ENCODE results near the gene PGPEP1.
A peak's percentile ranks its signal among the peaks of the same experiment; 100 is the strongest.

Gene PGPEP1, protein sequence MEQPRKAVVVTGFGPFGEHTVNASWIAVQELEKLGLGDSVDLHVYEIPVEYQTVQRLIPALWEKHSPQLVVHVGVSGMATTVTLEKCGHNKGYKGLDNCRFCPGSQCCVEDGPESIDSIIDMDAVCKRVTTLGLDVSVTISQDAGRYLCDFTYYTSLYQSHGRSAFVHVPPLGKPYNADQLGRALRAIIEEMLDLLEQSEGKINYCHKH

DNA sequence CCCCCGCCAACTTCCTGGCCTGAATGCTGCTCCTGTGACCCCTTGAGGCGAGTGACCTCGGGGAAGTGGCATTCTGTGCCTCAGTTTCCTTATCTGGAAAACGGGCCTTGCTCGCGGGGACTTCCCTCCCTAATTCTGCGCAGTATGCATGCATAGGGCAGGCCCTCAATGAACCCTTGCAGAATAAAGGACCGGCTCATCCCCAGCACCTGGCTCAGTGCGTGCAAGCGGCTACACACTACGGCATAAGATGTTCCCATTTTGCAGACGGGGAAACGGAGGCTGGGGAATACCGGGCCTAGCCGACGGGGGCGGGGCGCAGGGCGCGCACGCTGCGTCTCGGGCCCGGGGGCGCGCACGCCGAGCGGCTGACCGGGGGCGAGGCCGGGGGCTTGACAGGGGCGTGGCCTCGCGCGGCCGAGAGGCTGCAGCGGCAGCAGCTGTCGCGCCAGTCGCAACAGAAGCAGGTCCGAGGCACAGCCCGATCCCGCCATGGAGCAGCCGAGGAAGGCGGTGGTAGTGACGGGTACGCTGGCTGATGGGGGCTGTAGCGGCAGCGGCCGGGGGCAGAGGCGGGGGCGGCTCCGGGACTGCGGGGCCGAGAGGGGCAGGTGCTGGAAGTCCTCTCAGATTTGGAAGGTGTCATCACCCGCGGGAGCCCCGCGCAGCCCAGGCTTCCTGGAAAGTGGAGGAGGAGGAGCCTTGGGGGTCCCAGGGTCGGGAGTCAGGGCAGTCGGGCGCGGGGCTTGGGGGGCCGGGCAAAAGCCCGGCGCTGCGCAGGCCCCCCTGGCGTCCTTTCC is at the start of gene PGPEP1:
Gene PGPEP1, plus strand, starts transcription at position 409 of the 800 bp plus-strand sequence. Its CDS starts 84 bp downstream, at position 493.
- DNase-seq, result no peak

DNA sequence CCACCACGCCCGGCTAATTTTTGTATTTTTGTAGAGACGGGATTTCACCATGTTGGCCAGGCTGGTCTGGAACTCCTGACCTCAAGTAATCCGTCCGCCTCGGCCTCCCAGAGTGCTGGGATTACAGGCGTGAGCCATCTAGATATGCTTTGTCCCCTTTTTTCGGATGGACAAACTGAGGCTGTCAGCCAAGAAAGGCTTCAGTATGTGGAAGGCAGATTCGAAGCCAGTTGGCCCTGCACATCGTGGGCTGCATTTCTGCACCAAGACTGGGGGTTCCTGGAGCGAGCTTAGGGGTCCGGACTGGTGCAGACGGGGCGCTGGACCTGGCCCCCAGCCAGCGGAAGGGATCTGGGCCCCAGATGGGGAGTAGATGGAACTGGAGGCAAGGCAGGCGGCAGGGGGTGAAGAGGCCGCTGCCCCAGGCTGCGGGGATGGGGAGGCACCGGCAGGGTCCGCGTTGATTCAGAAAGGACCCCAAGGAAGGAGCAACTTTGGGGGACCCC is 49.3 kb upstream of the PGPEP1 start:
- no peak for DNase-seq

DNA sequence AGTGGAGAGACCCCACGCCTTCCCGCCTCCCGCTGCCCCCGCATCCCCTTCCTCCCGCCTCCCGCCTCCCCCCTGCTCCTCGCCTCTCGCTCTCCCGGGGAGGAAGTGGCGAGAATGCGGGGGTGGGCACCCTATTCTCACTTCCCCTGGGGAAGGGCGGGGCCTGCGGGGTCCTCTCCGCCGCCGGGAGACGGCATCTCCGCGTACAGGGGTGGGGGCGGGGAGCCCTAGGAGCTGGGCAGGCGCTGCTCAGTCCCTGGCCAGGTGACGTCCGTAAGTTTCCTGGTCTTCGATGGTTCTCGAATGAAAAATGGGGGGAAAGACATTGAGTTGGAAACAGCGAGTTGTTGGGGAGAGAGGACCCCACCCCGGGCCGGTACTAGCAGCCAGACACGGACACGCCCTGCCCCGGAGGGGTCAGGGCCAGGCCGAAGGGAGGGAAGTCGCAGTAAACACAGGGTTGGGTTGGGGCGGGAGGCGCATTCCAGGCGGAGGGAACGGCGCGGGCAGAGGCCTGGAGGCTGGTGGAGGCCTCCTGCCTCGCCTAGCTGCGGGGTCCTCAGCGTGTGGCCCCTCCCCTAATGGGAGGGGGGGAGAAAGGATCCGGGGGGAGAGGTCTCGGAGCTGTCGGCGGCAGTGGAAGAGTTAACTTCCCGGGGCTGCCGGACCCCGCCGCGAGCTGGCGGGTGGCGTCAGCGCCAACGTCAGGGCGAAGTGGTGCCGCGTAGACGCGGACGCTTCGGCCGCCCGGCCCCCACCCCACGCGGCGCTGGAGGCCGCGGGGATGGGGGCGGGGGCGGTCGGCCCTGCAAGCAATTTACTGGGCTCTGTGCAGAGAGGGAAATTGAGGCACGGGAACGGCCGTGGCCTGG is 48.6 kb upstream of the PGPEP1 start:
- no peak for DNase-seq

DNA sequence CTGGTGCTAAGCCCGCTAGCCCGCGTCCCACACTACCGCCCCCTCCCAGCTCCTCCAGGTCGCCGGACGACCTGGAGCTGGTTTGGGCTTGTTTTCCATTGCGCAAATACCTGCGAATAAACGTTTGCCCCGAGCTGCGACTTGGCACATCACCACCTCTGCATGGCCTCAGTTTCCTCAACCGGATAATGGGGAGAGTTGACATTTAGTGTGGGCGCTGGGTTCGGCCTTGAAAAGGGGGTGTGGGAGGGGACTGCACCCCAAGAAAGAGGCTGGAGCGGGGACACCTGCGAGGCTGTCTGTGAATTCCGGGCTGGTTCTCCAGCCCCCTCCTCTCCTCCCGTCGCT is 48.0 kb upstream of the PGPEP1 start:
- no peak for DNase-seq

DNA sequence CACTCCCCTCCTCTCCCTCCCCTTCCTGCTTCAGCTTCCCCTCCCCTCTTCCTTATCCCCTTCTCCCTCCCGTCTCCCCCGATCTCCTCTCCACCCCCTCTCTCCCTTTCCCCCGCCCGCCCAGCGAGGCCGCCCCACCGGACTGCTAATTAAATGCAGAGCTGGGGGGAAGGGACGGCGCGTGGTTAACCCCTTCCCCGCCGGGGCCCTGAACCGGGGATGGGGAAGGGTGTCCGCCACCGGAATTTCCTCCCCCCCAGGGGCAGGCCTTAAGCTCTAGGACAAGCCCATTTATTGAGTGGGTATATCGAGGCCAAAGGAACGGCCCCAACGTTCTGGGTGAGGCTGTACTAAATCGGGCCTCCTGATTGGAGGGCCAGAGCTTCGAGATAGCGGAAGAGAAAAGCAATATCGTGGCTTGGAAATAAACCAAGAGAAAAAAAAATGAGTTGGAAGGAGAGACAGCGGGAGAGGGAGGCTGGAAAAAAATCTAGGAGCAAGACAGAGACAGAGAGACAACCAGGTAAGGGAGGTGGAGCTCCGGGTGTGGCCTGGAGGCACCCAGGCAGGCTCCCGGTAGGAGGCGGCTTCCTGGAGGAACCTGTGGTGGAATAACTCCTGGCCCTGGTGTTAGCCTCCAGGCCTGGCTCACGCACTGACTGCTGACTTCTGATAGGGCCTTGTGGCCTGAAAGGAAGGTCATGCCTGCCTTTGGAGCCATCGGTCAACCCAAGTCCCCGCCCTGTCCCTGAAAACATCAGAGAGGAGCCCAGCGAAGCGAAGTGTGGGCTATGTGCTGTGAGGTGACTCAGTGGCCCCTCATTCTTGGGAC is 47.4 kb upstream of the PGPEP1 start:
- DNase-seq, result no peak

DNA sequence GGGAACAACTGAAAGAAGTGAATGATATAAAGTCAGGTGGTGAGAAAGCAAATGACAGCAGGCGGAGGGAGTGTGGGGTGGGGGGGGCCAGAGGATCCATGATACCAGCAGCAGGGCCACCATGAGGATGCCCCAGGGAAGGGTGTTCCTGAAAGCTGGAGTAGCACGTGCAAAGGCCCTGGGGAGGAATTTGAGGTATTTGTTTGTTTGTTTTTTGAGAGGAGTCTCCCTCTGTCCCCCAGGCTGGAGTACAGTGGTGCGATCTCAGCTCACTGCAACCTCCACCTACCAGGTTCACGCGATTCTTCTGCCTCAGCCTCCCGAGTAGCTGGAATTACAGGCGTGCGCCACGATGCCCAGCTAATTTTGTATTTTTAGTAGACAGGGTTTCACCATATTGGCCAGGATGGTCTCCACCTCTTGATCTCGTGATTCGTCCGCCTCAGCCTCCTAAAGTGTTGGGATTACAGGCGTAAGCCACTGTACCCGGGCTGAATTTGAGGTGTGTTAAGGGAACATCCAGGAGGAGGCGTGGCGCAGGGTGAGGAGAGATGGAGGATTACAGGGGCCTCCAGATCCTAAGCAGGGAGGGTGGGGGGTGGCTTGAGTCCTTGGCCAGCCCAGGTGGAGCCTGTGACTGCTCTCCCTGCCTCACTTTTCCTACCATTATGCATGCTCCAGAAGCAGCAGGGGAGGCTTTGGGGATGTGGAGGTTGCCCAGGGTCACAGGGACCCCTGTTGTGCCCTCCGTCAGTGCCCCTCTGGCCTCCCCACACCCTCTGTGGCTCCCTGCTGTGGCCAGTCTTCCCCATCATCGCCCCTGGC is 46.5 kb upstream of the PGPEP1 start:
- no peak for DNase-seq

DNA sequence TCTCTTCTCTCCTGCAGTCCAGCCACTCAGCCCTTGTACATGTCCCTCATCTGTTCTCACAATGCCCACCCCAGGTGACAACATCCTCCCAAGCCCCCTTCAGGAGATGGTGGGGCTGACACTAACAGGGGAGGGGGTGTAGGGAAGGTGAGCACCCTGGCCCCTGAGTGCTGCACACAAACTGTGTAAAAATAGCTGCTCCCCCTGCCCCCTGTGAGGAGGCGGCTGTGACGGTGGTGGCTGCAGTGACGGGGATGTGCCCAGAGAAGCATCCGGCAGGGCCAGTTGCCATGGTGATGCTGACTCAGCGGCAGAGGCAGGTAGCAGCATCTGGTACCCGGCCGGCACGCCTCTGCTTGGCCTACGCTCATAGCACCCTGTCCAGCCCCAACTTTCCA is 45.9 kb upstream of the PGPEP1 start:
- no peak for DNase-seq

DNA sequence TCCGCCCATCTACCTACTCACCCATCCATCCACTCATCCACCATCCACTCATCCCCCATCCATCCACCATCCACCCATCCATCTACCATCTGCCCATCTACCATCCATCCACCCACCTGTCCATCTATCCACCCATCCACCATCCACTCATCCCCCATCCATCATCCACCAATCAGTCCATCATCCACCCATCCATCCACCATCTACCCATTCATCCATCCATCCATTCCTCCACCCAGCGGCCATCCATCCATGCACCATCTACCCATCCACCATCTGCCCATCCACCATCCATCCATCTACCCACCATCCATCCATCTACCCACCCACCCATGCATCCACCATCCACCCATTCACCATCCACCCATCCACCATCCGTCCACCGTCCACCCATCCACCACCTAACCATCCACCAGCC is 45.4 kb upstream of the PGPEP1 start:
- DNase-seq, result no peak

DNA sequence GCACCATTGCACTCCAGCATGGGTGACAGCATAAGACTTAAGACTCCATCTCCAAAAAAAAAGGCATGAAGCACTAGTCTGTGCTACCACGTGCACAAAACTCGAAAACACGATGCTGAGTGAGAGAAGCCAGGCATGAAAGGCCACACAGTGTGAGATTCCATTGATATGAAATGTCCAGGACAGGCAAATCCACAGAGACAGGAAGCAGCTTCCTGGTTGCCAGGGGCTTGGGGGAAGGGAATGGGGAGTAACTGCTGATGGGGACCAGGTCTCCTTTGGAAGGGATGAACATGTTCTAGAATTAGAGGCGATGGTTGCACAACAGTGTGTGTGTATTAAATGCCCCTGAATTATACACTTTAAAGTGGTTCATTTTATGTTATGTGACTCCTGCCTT is 43.1 kb upstream of the PGPEP1 start:
- DNase-seq, result no peak

DNA sequence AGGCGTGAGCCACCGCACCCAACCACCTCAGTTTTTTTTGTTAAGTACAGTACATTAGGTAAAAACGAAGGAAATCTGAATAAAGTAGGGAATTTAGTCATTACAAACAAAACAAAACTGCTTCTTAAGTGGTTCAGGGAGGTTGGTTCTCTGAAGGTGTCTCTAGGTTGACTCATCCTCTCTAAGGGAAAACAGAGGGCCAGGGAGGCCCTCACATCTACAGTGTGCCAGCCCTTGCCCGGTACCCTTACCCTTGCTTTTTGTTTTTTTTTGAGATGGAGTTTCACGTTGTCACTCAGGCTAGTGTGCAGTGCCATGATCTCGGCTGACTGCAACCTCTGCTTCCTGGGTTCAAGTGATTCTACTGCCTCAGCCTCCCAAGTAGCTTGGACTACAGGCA is 41.8 kb upstream of the PGPEP1 start:
- no peak for DNase-seq

DNA sequence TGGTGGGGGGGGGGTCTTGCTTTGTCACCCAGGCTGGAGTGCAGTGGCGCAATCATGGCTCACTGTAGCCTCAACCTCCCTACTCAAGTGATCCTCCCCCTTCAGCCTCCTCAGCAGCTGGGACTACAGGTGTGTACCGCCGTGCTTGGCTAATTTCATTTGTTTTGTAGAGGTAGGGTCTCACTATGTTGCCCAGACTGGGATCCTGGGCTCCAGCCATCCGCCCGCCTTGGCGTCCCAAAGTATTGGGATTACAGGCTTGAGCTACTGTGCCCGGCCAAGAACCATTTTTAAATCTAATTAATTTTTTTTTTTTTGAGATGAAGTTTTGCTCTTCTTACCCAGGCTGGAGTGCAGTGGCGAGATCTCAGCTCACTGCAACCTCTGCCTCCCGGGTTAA is 40.7 kb upstream of the PGPEP1 start:
- DNase-seq, result no peak

DNA sequence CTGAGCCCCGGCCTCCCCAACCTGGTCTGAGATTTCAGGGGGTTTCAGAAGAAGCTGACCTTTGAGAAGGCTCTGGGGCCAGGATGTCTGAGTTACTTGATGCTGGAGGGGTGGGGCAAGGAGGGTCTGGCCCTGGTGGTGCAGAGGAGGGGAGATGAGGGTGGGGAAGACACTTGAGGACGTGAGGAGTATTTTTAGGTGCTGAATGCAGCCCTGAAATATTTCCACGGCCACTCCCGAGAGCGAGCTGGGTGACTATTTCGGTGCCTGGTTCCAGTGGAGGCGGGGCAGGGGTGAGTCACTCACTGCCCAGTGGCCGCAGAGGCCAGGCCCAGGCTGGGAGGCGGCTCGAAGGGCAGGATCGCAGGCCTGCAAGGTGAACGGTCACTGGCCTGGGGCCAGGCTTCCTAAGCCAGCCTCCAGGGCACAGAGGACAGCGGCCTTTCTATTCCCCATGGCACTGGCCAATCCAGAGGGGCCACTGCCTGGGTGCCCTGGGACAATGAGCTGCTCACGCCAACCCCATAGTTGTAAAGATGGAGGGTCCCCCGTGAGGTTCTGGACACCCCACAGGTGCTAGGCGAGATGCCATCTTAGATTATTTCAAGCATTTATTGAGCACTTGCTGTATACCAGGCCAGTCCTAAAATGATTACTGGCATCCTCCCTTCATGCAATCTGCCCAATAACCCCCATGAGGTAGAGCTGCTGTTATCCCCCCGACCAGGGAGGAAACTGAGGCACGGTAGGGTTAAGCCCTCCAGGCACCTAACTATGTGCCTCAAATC is 39.3 kb upstream of the PGPEP1 start:
- DNase-seq, result no peak

DNA sequence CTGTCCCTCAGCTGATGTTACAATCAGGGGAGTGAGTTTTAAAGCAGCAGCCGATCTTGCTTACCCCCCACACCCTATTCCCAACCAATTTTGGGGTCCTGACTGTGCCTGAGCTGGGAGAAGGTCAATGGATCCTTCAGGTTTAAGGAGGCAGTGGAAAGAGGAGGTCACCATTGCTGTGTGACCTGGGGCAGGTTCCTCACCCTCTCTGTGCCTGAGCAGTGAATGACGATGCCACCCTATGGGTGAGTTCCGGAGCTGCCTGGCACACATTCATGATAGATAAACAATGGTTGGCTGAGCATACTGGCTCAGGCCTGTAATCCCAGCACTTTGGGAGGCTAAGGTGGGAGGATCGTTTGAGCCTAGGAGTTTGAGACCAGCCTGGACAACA is 38.7 kb upstream of the PGPEP1 start:
- DNase-seq, result no peak

DNA sequence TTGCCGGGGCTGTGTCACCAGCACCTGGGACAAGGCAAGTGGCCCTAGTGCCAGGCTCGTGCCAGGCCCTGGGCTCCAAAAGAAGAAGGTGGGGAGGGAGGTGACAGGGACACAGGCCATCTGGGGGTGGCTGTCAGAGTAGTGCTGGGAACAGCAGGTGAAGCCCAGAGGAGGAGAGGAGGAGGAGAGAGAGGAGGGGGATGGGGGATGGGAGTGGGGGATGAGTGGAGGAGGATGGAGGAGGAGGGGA is 36.3 kb upstream of the PGPEP1 start:
- DNase-seq, result no peak

DNA sequence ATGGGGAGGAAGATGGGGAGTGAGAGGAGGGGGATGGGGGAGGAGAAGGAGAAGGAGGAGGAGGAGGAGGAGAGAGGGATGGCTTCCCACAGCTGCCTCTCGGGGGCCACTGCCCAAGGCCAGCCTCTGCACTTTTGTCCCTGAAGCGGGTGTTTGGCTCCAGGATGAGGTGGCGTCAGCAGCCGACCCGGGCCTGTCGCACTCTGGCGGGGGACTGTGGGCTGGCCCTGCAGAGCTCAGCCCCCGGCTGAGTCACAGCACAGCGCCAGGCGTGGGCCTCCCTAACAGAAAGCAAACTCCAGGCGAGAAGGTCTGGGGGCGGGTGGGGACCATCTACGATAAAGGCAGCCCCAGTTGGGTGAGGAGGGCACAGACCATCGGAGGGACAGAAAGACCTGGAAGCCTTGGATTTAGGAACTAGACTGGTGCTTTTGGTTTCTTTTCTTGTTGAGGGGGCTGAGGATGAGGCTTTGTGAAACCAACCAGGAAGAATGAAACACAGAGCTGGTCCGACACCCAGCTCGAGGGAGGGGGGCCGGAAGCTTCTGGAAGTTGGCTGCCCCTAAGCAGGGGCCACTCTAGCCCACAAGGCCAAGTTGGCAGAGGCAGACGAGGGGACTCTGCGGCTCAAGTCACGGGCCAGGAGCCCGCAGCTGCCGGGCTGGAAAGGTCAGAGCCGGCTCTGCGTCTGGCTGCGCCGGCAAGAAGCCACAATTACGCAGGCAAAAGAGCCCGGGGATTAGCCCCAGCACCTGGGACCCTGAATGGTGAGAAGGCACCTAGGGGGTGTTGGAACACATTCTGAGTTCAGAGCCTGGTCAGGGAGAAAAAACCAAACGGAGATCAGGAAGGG is 35.7 kb upstream of the PGPEP1 start:
- peak; percentile 75 for DNase-seq

DNA sequence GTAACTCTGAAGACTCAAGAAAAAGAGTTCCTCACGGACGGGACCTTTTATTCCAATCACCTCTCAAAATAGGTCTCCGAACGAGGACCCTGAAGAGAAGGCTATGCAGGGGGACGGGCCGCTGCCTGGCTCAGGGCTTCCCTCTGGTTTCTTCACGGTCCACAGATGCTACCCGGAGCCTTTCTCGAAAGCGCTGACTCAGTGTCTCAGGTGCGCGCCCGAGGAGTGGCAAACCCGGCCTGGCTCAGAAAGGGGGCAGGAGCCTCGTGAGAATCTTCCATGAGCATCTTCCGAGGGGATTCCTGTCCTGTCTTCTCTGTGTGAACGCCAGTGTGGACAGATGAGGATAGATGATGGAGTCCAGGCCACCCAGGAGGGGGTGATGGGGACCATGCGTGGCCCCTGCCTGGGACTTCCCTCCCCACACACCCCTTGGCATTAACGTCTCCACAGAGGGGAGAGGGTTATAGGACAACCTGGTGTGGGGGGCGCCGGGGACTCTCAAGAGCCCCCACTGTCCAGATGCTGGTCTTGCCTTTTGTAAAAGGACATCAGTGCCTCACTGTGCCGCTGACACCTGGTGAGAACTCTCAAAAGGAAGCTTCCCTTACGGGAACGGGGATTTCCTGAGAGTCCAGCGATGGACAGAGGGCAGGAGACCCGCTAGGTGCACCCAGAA is 34.0 kb upstream of the PGPEP1 start:
- DNase-seq, result no peak

DNA sequence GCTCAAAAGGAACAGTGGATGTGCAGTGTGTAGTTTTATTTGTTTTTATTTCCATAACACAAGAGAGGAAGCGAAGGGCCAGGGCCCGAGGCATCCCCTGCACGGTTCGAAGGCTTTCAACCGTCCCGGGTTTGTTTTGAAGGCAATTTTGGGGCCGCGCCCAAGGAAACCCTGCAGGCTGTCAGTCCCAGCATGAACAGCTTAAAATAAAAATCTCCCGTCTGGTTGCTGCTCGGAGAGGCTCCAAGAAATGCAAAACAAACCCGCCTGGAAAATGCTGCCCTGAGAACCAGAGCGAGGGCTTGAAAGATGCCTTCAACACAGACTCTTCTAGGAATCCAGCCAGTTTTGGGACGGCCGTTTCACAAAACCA is 33.5 kb upstream of the PGPEP1 start:
- no peak for DNase-seq

DNA sequence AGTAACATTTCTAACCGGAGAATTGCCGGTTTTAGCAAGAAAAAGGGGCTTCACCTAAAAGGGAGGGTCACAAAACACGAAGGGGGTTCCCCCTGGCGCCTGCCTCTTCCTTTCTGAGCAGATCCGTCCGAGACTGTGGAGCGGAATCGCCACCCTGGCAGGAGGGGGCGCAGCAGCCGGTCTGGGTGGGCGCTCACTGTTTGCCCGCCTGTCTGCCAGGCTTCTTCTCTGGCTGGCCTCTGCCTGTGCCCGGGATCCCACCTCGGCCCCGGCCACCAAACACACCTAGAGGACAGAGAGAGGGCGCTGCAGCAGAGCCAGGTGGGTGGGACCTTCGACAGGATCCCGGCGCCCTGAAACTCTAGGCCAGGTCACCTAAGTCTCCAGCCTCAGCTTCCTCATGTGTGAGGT is 33.1 kb upstream of the PGPEP1 start:
- no peak for DNase-seq

DNA sequence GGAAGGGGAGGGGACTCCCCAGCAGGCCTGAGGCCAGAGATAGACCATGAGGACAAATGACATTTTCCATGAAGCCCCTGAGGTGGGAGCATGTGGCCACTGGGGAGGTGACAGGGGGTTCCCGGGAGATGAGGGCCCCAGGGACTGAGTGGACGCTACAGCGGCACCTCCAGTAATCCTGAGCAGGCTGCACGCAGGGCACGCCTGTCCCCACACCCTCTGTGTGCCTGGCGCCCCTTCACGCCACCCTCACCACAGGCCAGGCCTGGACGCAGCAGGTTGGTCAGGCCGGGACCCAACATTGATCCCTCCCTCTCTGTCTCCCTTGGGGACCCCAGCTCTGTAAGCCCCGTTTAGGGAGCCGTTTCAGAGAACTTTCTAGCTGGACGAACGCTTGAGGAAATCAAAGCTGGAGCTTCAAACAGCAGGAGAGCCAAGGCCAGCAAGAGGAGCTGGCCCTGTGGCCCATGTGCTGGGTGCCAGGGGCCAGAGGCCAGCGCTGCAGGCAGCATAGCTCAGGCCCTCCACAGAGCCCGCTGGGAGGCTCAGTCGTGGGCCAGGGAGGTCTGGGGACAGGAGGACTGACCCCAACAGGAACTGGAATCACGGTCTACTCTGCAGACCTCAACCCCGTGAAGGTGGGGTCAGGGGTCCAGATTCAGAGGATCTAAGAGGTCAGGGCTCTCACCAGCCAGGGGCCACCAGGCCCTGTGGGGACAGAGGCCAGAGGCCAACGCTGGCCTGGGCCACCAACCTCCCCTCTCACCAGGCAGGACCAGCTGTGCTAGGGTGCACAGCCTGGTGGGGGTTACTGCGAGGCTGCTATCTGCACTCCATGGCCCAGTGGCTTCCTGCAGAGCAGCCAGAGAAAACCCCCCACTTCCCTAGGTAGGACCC is 32.1 kb upstream of the PGPEP1 start:
- no peak for DNase-seq

All from amniotic stem cell (primary cell).